RKO (cell line): ENCODE data around the gene PHACTR1.

Source experiments
- DNase-seq: peaks from one replicate; pipeline ENCODE4 v3.0.0-alpha.2; 2016; ENCODE audit warnings: low spot score

Gene PHACTR1

GRCh38 chr6:12803486-12803885, 86.9 kb downstream of the PHACTR1 start:
- DNase-seq, result no peak

GRCh38 chr6:12804952-12805645, 88.5 kb downstream of the PHACTR1 start:
- DNase-seq, result peak; percentile 7

- DNase-seq, result no peak
These were observed 89.6 kb downstream of the PHACTR1 start for GRCh38 chr6:12806136-12806535.

- no peak for DNase-seq
These were observed 90.2 kb downstream of the PHACTR1 start for GRCh38 chr6:12806796-12807195.

- DNase-seq, result no peak
These were observed 95.0 kb downstream of the PHACTR1 start for GRCh38 chr6:12811519-12811918.

- DNase-seq, result no peak
These were observed 96.8 kb downstream of the PHACTR1 start for GRCh38 chr6:12813321-12813720.

GRCh38 chr6:12814015-12814414, 97.4 kb downstream of the PHACTR1 start:
- no peak for DNase-seq

- DNase-seq, result no peak
These were observed 98.5 kb downstream of the PHACTR1 start for GRCh38 chr6:12815089-12815488.

- no peak for DNase-seq
These were observed 99.5 kb downstream of the PHACTR1 start for GRCh38 chr6:12815884-12816600.

- DNase-seq, result no peak
These were observed 101.8 kb downstream of the PHACTR1 start for GRCh38 chr6:12818324-12818723.

GRCh38 chr6:12823847-12824246, 107.3 kb downstream of the PHACTR1 start:
- DNase-seq, result no peak

GRCh38 chr6:12826584-12826983, 110.0 kb downstream of the PHACTR1 start:
- DNase-seq, result no peak

GRCh38 chr6:12827921-12828320, 111.4 kb downstream of the PHACTR1 start:
- no peak for DNase-seq

GRCh38 chr6:12832226-12832735, 115.7 kb downstream of the PHACTR1 start:
- no peak for DNase-seq

- no peak for DNase-seq
These were observed 119.4 kb downstream of the PHACTR1 start for GRCh38 chr6:12836009-12836408.

- no peak for DNase-seq
These were observed 125.1 kb downstream of the PHACTR1 start for GRCh38 chr6:12841619-12842018.

GRCh38 chr6:12842114-12842513, 125.5 kb downstream of the PHACTR1 start:
- no peak for DNase-seq

GRCh38 chr6:12842658-12843057, 126.1 kb downstream of the PHACTR1 start:
- DNase-seq, result no peak

GRCh38 chr6:12844284-12845223, 128.0 kb downstream of the PHACTR1 start:
- DNase-seq, result peak; percentile 43

- no peak for DNase-seq
These were observed 128.8 kb downstream of the PHACTR1 start for GRCh38 chr6:12845224-12846004.

GRCh38 chr6:12848964-12849808, 132.6 kb downstream of the PHACTR1 start:
- no peak for DNase-seq
